Measurements from ENCODE around the gene SDK1. TPM values are rescaled to one million over a fixed set of nuclear protein-coding genes. Genes with fewer than 3 reads are reported as not detected.
A peak's percentile ranks its signal among the peaks of the same experiment; 100 is the strongest.

Gene SDK1
- total RNA-seq, 1 donor from 2014 or later = 37.6 TPM

- Mint-ChIP-seq H3K36me3 (ENCODE audit: insufficient read depth) (peaks cover 14% of the 10 kb centered on the region), H3K4me3 (ENCODE audit: low read depth) (no peak overlapping the region), H3K9me3 (ENCODE audit: low read depth) (peaks cover 12% of the 10 kb centered on the region), H3K4me1 (ENCODE audit: low read depth) (peaks cover 12% of the 10 kb centered on the region), H3K27me3 (no peaks in the 10 kb centered on the region), H3K27ac (no peak overlapping the region)
- DNase-seq (ENCODE audit: low spot score, unreplicated experiment) = no peak
- TF ChIP-seq CTCF (IDR thresholded peaks at IDR 0.05; ENCODE audit: unreplicated experiment) = no peak
Measured at GRCh38 chr7:3942276-3942675, 641.2 kb downstream of the SDK1 start.

- Mint-ChIP-seq H3K4me1 (ENCODE audit: low read depth) (peaks cover 12% of the 10 kb centered on the region), H3K4me3 (ENCODE audit: low read depth) (no peak overlapping the region), H3K36me3 (ENCODE audit: insufficient read depth) (peaks cover 14% of the 10 kb centered on the region), H3K27me3 (no peaks in the 10 kb centered on the region), H3K27ac (peak overlapping the region; percentile 29), H3K9me3 (ENCODE audit: low read depth) (peaks cover 12% of the 10 kb centered on the region)
- no peak for DNase-seq (ENCODE audit: low spot score, unreplicated experiment)
- no peak for TF ChIP-seq CTCF (IDR thresholded peaks at IDR 0.05; ENCODE audit: unreplicated experiment)
Measured at GRCh38 chr7:3942816-3943745, 642.0 kb downstream of the SDK1 start.

- H3K36me3 Mint-ChIP-seq (ENCODE audit: insufficient read depth) = peaks cover 11% of the 10 kb centered on the region
- H3K27ac Mint-ChIP-seq = no peak overlapping the region
- peaks cover 12% of the 10 kb centered on the region for H3K4me1 Mint-ChIP-seq (ENCODE audit: low read depth)
- H3K27me3 Mint-ChIP-seq = no peaks in the 10 kb centered on the region
- no peak overlapping the region for H3K4me3 Mint-ChIP-seq (ENCODE audit: low read depth)
- no peak for TF ChIP-seq CTCF (IDR thresholded peaks at IDR 0.05; ENCODE audit: unreplicated experiment)
- H3K9me3 Mint-ChIP-seq (ENCODE audit: low read depth) = peaks cover 12% of the 10 kb centered on the region
- DNase-seq (ENCODE audit: low spot score, unreplicated experiment) = no peak
Measured at GRCh38 chr7:3943779-3944520, 642.9 kb downstream of the SDK1 start.

- Mint-ChIP-seq H3K27me3 (no peaks in the 10 kb centered on the region), H3K27ac (no peak overlapping the region), H3K4me3 (ENCODE audit: low read depth) (no peak overlapping the region), H3K36me3 (ENCODE audit: insufficient read depth) (peaks cover 32% of the 10 kb centered on the region), H3K9me3 (ENCODE audit: low read depth) (peaks cover 14% of the 10 kb centered on the region), H3K4me1 (ENCODE audit: low read depth) (peaks cover 9% of the 10 kb centered on the region)
- no peak for TF ChIP-seq CTCF (IDR thresholded peaks at IDR 0.05; ENCODE audit: unreplicated experiment)
- no peak for DNase-seq (ENCODE audit: low spot score, unreplicated experiment)
Measured at GRCh38 chr7:3949242-3949640, 648.2 kb downstream of the SDK1 start.

- Mint-ChIP-seq H3K4me3 (ENCODE audit: low read depth) (no peak overlapping the region), H3K36me3 (ENCODE audit: insufficient read depth) (peaks cover 26% of the 10 kb centered on the region), H3K9me3 (ENCODE audit: low read depth) (peaks cover 8% of the 10 kb centered on the region), H3K4me1 (ENCODE audit: low read depth) (peaks cover 9% of the 10 kb centered on the region), H3K27me3 (no peaks in the 10 kb centered on the region), H3K27ac (no peak overlapping the region)
- no peak for DNase-seq (ENCODE audit: low spot score, unreplicated experiment)
- TF ChIP-seq CTCF (IDR thresholded peaks at IDR 0.05; ENCODE audit: unreplicated experiment) = no peak
Measured at GRCh38 chr7:3950249-3950648, 649.2 kb downstream of the SDK1 start.
